Activated CD8-positive, alpha-beta T cell treated with anti-CD3 and anti-CD28 coated beads for 36 hours (primary cell): ENCODE data around the gene ZNF823. TPM values are rescaled to one million over a fixed set of nuclear protein-coding genes. Genes with fewer than 3 reads are reported as not detected.

Experiments used
- ATAC-seq: fragments of 200-7000 bp; cut with Tn5 transposase; one replicate; pipeline ENCODE4 v1.10.0; 2021; ENCODE audit warnings: mild to moderate bottlenecking, moderate library complexity
- CTCF ChIA-PET: fragments of 350-600 bp; sonication (Branson Sonifier 250); formaldehyde crosslinking; loops from one replicate; lab custom pipeline; 2021; ENCODE audit warnings: antibody characterized with exemption; lab: Charles Lee
- POLR2A ChIA-PET: fragments of 350-600 bp; sonication (Branson Sonifier 250); formaldehyde crosslinking; loops from one replicate; lab custom pipeline; 2021; ENCODE audit warnings: antibody characterized with exemption; lab: Charles Lee
- DNase-seq: peaks from one replicate; pipeline ENCODE4 v3.0.0-alpha.2; 2020
- H3K27ac Mint-ChIP-seq: one replicate; pipeline ENCODE4 v1.8.0; 2021; ENCODE audit warnings: mild to moderate bottlenecking, mixed read lengths
- H3K27me3 Mint-ChIP-seq: one replicate; pipeline ENCODE4 v1.8.0; 2021; ENCODE audit warnings: mixed read lengths
- H3K36me3 Mint-ChIP-seq: one replicate; pipeline ENCODE4 v1.8.0; 2021; ENCODE audit warnings: low read depth, mixed read lengths
- H3K4me1 Mint-ChIP-seq: one replicate; pipeline ENCODE4 v1.8.0; 2021; ENCODE audit warnings: low read depth, mixed read lengths
- H3K4me3 Mint-ChIP-seq: one replicate; pipeline ENCODE4 v1.8.0; 2021; ENCODE audit warnings: mild to moderate bottlenecking, moderate library complexity, mixed read lengths
- H3K9me3 Mint-ChIP-seq: one replicate; pipeline ENCODE4 v1.8.0; 2021; ENCODE audit warnings: mixed read lengths
- intact Hi-C: fragments of 100-400 bp; cut with micrococcal nuclease; formaldehyde crosslinking; loops from one replicate; pipeline ENCODE4 v1.10.0; 2022
- total RNA-seq, 2 experiments: library from RNA; stranded (reverse); gene quantifications; one replicate each; pipeline ENCODE4 v1.2.3, GENCODE V29; 2021
- TF ChIP-seq, protein P1 (sequence below): fragments of 200-600 bp; IDR thresholded peaks from one replicate; pipeline ENCODE4 v1.8.0; 2022; ENCODE audit warnings: antibody characterized with exemption, mild to moderate bottlenecking

Gene ZNF823
- total RNA-seq, 2 experiments from 2014 or later = 3.3 to 3.9 TPM

DNA sequence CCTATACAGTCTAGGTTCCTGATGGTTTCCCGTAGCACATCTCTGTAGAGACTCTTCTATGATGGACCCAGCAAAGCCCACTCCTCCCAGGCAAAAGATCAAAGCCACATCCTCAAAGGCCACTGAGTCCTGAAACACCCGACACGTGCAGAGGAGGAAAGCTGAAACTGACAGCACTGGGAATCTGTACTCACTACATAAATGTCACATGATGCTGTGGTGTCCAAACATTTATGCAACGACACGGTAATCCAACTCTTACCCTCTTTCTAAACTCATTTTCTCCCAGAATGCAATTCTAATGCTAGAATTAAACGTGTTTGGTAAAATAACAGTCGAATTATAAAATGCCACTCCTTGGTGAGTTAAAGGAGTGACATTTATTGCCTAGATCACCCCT is 21.1 kb upstream of the ZNF823 start:
- Mint-ChIP-seq H3K4me1 (no peaks in the 10 kb centered on the region), H3K9me3 (peaks cover 27% of the 10 kb centered on the region), H3K27ac (no peak overlapping the region), H3K27me3 (peaks cover 10% of the 10 kb centered on the region), H3K36me3 (peaks cover 2% of the 10 kb centered on the region), H3K4me3 (no peak overlapping the region)
- TF ChIP-seq, protein P1, sequence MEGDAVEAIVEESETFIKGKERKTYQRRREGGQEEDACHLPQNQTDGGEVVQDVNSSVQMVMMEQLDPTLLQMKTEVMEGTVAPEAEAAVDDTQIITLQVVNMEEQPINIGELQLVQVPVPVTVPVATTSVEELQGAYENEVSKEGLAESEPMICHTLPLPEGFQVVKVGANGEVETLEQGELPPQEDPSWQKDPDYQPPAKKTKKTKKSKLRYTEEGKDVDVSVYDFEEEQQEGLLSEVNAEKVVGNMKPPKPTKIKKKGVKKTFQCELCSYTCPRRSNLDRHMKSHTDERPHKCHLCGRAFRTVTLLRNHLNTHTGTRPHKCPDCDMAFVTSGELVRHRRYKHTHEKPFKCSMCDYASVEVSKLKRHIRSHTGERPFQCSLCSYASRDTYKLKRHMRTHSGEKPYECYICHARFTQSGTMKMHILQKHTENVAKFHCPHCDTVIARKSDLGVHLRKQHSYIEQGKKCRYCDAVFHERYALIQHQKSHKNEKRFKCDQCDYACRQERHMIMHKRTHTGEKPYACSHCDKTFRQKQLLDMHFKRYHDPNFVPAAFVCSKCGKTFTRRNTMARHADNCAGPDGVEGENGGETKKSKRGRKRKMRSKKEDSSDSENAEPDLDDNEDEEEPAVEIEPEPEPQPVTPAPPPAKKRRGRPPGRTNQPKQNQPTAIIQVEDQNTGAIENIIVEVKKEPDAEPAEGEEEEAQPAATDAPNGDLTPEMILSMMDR = no peak
- POLR2A ChIA-PET = no interaction called here
- DNase-seq (no peak), ATAC-seq (no peak)
- intact Hi-C loops = no loop called here
- CTCF ChIA-PET = no interaction called here

DNA sequence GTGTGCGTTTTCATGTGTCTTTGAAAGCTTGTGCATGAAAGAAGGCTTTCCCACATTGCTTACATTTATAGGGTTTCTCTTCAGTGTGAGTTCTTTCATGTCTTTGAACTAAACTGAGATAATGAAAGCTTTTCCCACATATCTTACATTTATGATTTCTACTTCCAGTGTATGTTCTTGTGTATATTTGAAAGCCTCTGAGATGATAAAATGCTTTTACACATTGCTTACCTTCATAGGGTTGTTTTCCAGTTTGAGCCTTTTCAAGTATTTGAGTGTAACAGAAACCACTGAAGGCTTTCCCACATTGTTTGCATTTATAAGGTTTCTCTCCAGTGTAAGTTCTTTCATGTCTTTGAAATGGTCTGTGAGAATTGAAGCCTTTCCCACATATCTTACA is 18.2 kb upstream of the ZNF823 start:
- Mint-ChIP-seq H3K4me1 (no peaks in the 10 kb centered on the region), H3K4me3 (no peak overlapping the region), H3K9me3 (peaks cover 25% of the 10 kb centered on the region), H3K27me3 (peaks cover 19% of the 10 kb centered on the region), H3K27ac (no peak overlapping the region), H3K36me3 (peaks cover 4% of the 10 kb centered on the region)
- intact Hi-C loops = no loop called here
- no peak for DNase-seq
- ATAC-seq = no peak
- ChIA-PET POLR2A (no interaction called here), CTCF (interaction anchor here (1.0 kb wide), 1 partner anchor 41 kb away, joined by 4 read pairs; the partner anchor contains the start of gene ZNF491)
- TF ChIP-seq, protein P1 = no peak

DNA sequence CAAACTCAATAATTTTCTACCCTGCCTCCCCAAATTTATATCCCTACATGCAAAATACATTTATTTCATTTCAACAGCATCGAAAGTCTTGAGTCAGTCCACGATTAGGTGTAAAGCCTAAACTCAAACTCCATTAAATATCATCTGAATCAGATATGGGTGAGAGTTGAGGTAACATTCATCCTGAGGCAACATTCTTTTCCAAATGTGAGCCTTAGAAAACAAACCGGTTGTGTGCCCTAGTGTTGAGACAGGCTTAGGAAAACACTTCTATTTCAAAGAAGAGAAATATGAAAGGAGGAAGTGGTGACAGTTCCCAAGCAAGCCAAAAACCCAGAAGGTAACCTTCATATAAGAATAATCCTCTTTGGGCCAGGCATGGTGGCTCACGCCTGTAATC is 15.9 kb upstream of the ZNF823 start:
- peaks cover 33% of the 10 kb centered on the region for H3K9me3 Mint-ChIP-seq

DNA sequence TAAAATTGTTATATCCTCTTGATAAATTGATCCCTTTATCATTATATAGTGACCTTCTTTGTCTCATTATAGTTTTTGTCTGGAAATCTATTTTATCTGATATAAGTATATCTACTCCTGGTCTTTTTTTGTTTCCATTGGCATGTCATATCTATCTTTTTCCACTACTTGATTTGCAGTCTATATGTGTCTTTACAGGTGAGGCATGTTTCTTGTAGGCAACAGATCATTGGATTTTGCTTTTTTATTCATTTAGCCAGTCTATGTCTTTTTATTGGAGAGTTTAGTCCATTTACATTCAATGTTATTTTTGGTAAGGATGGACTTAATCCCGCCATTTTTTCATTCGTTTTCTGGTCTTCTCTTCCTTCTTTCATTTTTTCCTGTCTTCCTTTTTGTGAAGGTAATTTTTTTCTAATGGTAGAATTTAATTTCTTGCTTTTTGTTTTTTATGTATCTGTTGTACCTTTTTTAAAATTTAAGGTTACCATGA is 13.5 kb upstream of the ZNF823 start:
- ATAC-seq = no peak
- Mint-ChIP-seq H3K27me3 (peaks cover 21% of the 10 kb centered on the region), H3K9me3 (peaks cover 46% of the 10 kb centered on the region), H3K4me3 (no peak overlapping the region), H3K4me1 (no peaks in the 10 kb centered on the region), H3K36me3 (peaks cover 2% of the 10 kb centered on the region), H3K27ac (no peak overlapping the region)
- TF ChIP-seq, protein P1 = no peak
- POLR2A ChIA-PET = no interaction called here
- DNase-seq = no peak
- CTCF ChIA-PET = no interaction called here
- intact Hi-C loops = no loop called here

More for the DNA sequence above, 15.9 kb upstream of the ZNF823 start:
- Mint-ChIP-seq H3K27ac (no peak overlapping the region), H3K36me3 (peaks cover 4% of the 10 kb centered on the region), H3K27me3 (peaks cover 18% of the 10 kb centered on the region), H3K4me1 (no peaks in the 10 kb centered on the region), H3K4me3 (no peak overlapping the region)
- ATAC-seq (no peak), DNase-seq (no peak)
- ChIA-PET CTCF (no interaction called here), POLR2A (no interaction called here)
- intact Hi-C loops = no loop called here
- TF ChIP-seq, protein P1 = no peak

DNA sequence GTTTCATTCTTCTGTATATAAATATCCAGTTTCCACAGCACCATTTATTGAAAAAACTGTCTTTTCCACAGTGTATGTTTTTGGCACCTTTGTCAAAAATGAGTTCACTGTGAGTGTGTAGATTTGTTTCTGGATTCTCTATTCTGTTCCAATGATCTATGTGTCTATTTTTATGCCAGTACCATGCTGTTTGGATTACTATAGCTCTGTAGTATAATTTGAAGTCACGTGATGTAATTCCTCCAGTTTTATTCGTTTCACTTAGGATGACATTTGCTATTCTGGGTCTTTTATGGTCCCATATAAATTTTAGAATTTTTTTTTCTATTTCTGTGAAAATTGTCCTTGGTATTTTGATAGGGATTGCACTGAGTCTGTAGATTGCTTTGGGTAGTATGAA is 11.0 kb upstream of the ZNF823 start:
- ATAC-seq = no peak
- Mint-ChIP-seq H3K9me3 (peaks cover 35% of the 10 kb centered on the region), H3K36me3 (peaks cover 3% of the 10 kb centered on the region), H3K27me3 (peaks cover 18% of the 10 kb centered on the region), H3K4me3 (no peak overlapping the region), H3K4me1 (no peaks in the 10 kb centered on the region), H3K27ac (no peak overlapping the region)
- TF ChIP-seq, protein P1 = no peak
- intact Hi-C loops = no loop called here
- ChIA-PET POLR2A (no interaction called here), CTCF (no interaction called here)
- no peak for DNase-seq
